Activated naive CD8-positive, alpha-beta T cell (primary cell): ENCODE data around the gene FOXC2.

Experiments
- H3K27ac Mint-ChIP-seq: one replicate; pipeline ENCODE4 v1.8.0; 2021; ENCODE audit warnings: mixed read lengths
- H3K27me3 Mint-ChIP-seq: one replicate; pipeline ENCODE4 v1.8.0; 2021; ENCODE audit warnings: mixed read lengths
- H3K36me3 Mint-ChIP-seq: one replicate; pipeline ENCODE4 v1.8.0; 2021; ENCODE audit warnings: mixed read lengths
- H3K4me1 Mint-ChIP-seq: one replicate; pipeline ENCODE4 v1.8.0; 2021; ENCODE audit warnings: low read depth, mixed read lengths
- H3K4me3 Mint-ChIP-seq: one replicate; pipeline ENCODE4 v1.8.0; 2021; ENCODE audit warnings: mild to moderate bottlenecking, mixed read lengths
- H3K9me3 Mint-ChIP-seq: one replicate; pipeline ENCODE4 v1.8.0; 2021; ENCODE audit warnings: low read depth, mixed read lengths

The FOXC2 gene

DNA sequence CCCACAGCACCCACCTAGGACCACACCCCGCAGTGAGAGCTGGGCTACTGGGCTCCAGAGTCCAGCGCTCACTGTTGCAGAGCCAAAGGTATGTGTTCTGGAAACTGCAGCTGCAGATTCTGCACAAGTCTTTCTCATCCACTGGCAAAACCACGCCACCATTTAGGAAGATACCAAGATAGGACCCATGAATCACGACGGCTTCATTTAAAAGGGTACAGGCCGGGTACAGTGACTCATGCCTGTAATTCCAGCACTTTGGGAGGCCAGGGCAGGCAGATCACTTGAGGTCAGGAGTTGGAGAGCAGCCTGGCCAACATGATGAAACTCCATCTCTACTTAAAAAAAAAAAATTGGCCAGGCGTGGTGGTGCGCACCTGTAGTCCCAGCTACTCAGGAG lies 37.5 kb upstream of the FOXC2 start:
- H3K27me3 Mint-ChIP-seq = no peaks in the 10 kb centered on the region
- no peak overlapping the region for H3K27ac Mint-ChIP-seq
- no peaks in the 10 kb centered on the region for H3K4me1 Mint-ChIP-seq
- no peak overlapping the region for H3K4me3 Mint-ChIP-seq
- H3K36me3 Mint-ChIP-seq = peaks cover 2% of the 10 kb centered on the region
- H3K9me3 Mint-ChIP-seq = no peaks in the 10 kb centered on the region

GRCh38 chr16:86530251-86531190 lies 36.1 kb upstream of the FOXC2 start:
- Mint-ChIP-seq H3K36me3 (peaks cover 2% of the 10 kb centered on the region), H3K4me1 (no peaks in the 10 kb centered on the region), H3K4me3 (no peak overlapping the region), H3K9me3 (no peaks in the 10 kb centered on the region), H3K27me3 (no peaks in the 10 kb centered on the region), H3K27ac (no peak overlapping the region)

DNA sequence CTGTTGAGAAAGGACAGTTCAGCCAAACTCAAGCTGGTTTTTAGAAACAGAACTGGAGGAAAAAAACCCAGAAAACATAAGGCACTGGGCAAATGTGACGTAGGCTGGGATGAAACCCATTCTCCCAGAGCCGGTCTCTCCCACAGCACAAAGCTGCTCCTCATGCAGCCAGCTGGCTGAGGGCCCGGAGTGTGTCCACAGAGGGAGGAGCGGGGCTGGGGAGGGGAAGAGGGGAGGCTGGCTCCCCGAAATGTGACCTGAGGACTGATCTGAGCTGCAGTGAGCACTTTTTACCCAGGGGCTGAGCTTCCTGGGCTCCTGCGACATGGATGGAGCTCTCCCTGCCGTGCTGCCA lies 35.5 kb upstream of the FOXC2 start:
- Mint-ChIP-seq H3K27me3 (no peaks in the 10 kb centered on the region), H3K36me3 (peaks cover 2% of the 10 kb centered on the region), H3K9me3 (no peaks in the 10 kb centered on the region), H3K4me3 (no peak overlapping the region), H3K4me1 (no peaks in the 10 kb centered on the region), H3K27ac (no peak overlapping the region)

- H3K36me3 Mint-ChIP-seq = peaks cover 2% of the 10 kb centered on the region
- H3K27ac Mint-ChIP-seq = no peak overlapping the region
- H3K9me3 Mint-ChIP-seq = no peaks in the 10 kb centered on the region
- no peaks in the 10 kb centered on the region for H3K4me1 Mint-ChIP-seq
- H3K27me3 Mint-ChIP-seq = no peaks in the 10 kb centered on the region
- H3K4me3 Mint-ChIP-seq = no peak overlapping the region
Measured at GRCh38 chr16:86531641-86532525, 34.7 kb upstream of the FOXC2 start.

GRCh38 chr16:86532526-86532815 lies 34.2 kb upstream of the FOXC2 start:
- Mint-ChIP-seq H3K36me3 (peaks cover 5% of the 10 kb centered on the region), H3K9me3 (no peaks in the 10 kb centered on the region), H3K27me3 (no peaks in the 10 kb centered on the region), H3K27ac (no peak overlapping the region), H3K4me1 (no peaks in the 10 kb centered on the region), H3K4me3 (no peak overlapping the region)

DNA sequence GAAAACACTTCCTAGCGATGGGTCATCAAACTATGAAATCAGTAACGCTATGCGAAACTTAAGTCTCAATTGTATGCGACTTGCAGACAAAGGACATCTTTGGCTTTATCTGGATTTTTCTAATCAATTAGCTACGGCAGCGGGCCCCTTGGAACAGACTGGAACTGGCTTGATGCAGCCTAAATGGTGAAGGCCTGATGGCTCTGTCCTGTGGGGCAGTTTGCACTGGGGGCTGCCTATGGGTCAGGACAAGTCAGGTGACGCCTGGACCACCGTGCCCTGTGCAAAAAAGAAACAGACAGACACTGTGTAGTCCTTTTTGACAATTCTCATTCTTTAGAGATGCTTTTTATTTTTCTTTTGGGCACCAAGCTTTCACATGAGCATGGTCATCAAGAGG lies 33.6 kb upstream of the FOXC2 start:
- Mint-ChIP-seq H3K27ac (no peak overlapping the region), H3K9me3 (no peaks in the 10 kb centered on the region), H3K36me3 (peaks cover 5% of the 10 kb centered on the region), H3K27me3 (no peaks in the 10 kb centered on the region), H3K4me1 (no peaks in the 10 kb centered on the region), H3K4me3 (no peak overlapping the region)

GRCh38 chr16:86533767-86534351 lies 32.8 kb upstream of the FOXC2 start:
- no peak overlapping the region for H3K4me3 Mint-ChIP-seq
- no peaks in the 10 kb centered on the region for H3K9me3 Mint-ChIP-seq
- peaks cover 5% of the 10 kb centered on the region for H3K36me3 Mint-ChIP-seq
- H3K27ac Mint-ChIP-seq = no peak overlapping the region
- no peaks in the 10 kb centered on the region for H3K4me1 Mint-ChIP-seq
- no peaks in the 10 kb centered on the region for H3K27me3 Mint-ChIP-seq

GRCh38 chr16:86534779-86535615 lies 31.6 kb upstream of the FOXC2 start:
- Mint-ChIP-seq H3K36me3 (peaks cover 3% of the 10 kb centered on the region), H3K4me1 (no peaks in the 10 kb centered on the region), H3K27ac (no peak overlapping the region), H3K27me3 (no peaks in the 10 kb centered on the region), H3K9me3 (no peaks in the 10 kb centered on the region), H3K4me3 (no peak overlapping the region)

- Mint-ChIP-seq H3K27ac (no peak overlapping the region), H3K36me3 (peaks cover 3% of the 10 kb centered on the region), H3K4me1 (no peaks in the 10 kb centered on the region), H3K9me3 (no peaks in the 10 kb centered on the region), H3K27me3 (no peaks in the 10 kb centered on the region), H3K4me3 (no peak overlapping the region)
Measured at GRCh38 chr16:86536621-86537020, 30.0 kb upstream of the FOXC2 start.

DNA sequence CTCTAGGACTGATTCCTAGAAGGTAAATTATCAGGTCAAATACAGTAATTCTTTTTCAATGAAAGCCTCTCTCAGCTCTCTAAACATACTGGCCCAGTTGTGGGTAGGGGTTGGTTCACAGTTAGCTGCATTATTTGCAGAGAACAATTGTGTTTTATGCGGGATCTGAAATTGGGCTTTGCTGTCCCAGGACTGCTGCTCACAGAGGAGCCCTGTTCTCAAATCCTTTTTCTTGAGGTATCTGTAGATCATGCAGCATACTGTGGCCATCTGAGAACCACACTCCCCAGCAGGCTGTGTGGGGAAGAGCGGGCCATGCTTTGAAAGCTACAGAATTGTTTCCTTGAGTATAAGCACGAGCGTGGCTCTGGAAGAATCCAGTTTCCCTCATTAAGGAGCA lies 29.1 kb upstream of the FOXC2 start:
- Mint-ChIP-seq H3K27ac (no peak overlapping the region), H3K4me3 (no peak overlapping the region), H3K27me3 (no peaks in the 10 kb centered on the region), H3K36me3 (peaks cover 3% of the 10 kb centered on the region), H3K4me1 (no peaks in the 10 kb centered on the region), H3K9me3 (no peaks in the 10 kb centered on the region)

GRCh38 chr16:86538196-86538780 lies 28.3 kb upstream of the FOXC2 start:
- peaks cover 3% of the 10 kb centered on the region for H3K36me3 Mint-ChIP-seq
- no peaks in the 10 kb centered on the region for H3K4me1 Mint-ChIP-seq
- H3K27me3 Mint-ChIP-seq = no peaks in the 10 kb centered on the region
- H3K9me3 Mint-ChIP-seq = no peaks in the 10 kb centered on the region
- H3K4me3 Mint-ChIP-seq = no peak overlapping the region
- H3K27ac Mint-ChIP-seq = no peak overlapping the region

- H3K27ac Mint-ChIP-seq = no peak overlapping the region
- no peaks in the 10 kb centered on the region for H3K9me3 Mint-ChIP-seq
- H3K36me3 Mint-ChIP-seq = peaks cover 10% of the 10 kb centered on the region
- H3K27me3 Mint-ChIP-seq = no peaks in the 10 kb centered on the region
- H3K4me1 Mint-ChIP-seq = no peaks in the 10 kb centered on the region
- H3K4me3 Mint-ChIP-seq = no peak overlapping the region
Measured at GRCh38 chr16:86540894-86541293, 25.7 kb upstream of the FOXC2 start.

- Mint-ChIP-seq H3K27ac (no peak overlapping the region), H3K27me3 (no peaks in the 10 kb centered on the region)
Measured at GRCh38 chr16:86541560-86541959, 25.1 kb upstream of the FOXC2 start.

More at GRCh38 chr16:86541560-86541959, 25.1 kb upstream of the FOXC2 start:
- no peak overlapping the region for H3K4me3 Mint-ChIP-seq
- peaks cover 10% of the 10 kb centered on the region for H3K36me3 Mint-ChIP-seq
- H3K9me3 Mint-ChIP-seq = no peaks in the 10 kb centered on the region
- no peaks in the 10 kb centered on the region for H3K4me1 Mint-ChIP-seq
